IPS-18c (cell line): ENCODE data around the gene TUBB2B.

Experiments used
- H3K4me3 ChIP-seq: 2 replicates; pipeline ENCODE4 v1.7.0; 2013; ENCODE audit warnings: low read depth, mild to moderate bottlenecking, low read length, moderate library complexity; ENCODE audit not compliant: insufficient read depth
- H3K9me3 ChIP-seq: one replicate; pipeline ENCODE4 v1.6.1; 2013; ENCODE audit warnings: mild to moderate bottlenecking, low read length, moderate library complexity; ENCODE audit not compliant: control insufficient read depth, insufficient read depth

TUBB2B gene

GRCh38 chr6:3227363-3228045 is at the start of gene TUBB2B:
Gene TUBB2B, minus strand, starts transcription at chr6:3227653. Its CDS starts 110 bp downstream, at chr6:3227543.
- Histone ChIP-seq H3K9me3 (no peaks in the 10 kb centered on the region), H3K4me3 (peak within 1 kb of the TSS; percentile 94)

GRCh38 chr6:3277251-3277650 is 49.8 kb upstream of the TUBB2B start:
- no peak overlapping the region for H3K4me3 ChIP-seq

GRCh38 chr6:3276174-3277167 is 49.0 kb upstream of the TUBB2B start:
- Histone ChIP-seq H3K9me3 (no peaks in the 10 kb centered on the region), H3K4me3 (no peak overlapping the region)

More at GRCh38 chr6:3277251-3277650, 49.8 kb upstream of the TUBB2B start:
- H3K9me3 ChIP-seq = no peaks in the 10 kb centered on the region

GRCh38 chr6:3273707-3274521 is 46.5 kb upstream of the TUBB2B start:
- H3K4me3 ChIP-seq = no peak overlapping the region

GRCh38 chr6:3272911-3273547 is 45.6 kb upstream of the TUBB2B start:
- H3K9me3 ChIP-seq = no peaks in the 10 kb centered on the region
- no peak overlapping the region for H3K4me3 ChIP-seq

More at GRCh38 chr6:3273707-3274521, 46.5 kb upstream of the TUBB2B start:
- H3K9me3 ChIP-seq = no peaks in the 10 kb centered on the region

GRCh38 chr6:3271756-3272155 is 44.3 kb upstream of the TUBB2B start:
- H3K4me3 ChIP-seq = no peak overlapping the region

GRCh38 chr6:3270258-3270657 is 42.8 kb upstream of the TUBB2B start:
- no peaks in the 10 kb centered on the region for H3K9me3 ChIP-seq
- H3K4me3 ChIP-seq = no peak overlapping the region

More at GRCh38 chr6:3271756-3272155, 44.3 kb upstream of the TUBB2B start:
- H3K9me3 ChIP-seq = no peaks in the 10 kb centered on the region

- Histone ChIP-seq H3K9me3 (no peaks in the 10 kb centered on the region), H3K4me3 (no peak overlapping the region)
These were observed 42.0 kb upstream of the TUBB2B start for GRCh38 chr6:3269281-3269975.

GRCh38 chr6:3268680-3269079 is 41.2 kb upstream of the TUBB2B start:
- no peaks in the 10 kb centered on the region for H3K9me3 ChIP-seq
- H3K4me3 ChIP-seq = no peak overlapping the region

- Histone ChIP-seq H3K9me3 (no peaks in the 10 kb centered on the region), H3K4me3 (no peak overlapping the region)
These were observed 39.7 kb upstream of the TUBB2B start for GRCh38 chr6:3267162-3267561.

- no peaks in the 10 kb centered on the region for H3K9me3 ChIP-seq
- H3K4me3 ChIP-seq = no peak overlapping the region
These were observed 38.7 kb upstream of the TUBB2B start for GRCh38 chr6:3266170-3266569.

GRCh38 chr6:3265671-3266070 is 38.2 kb upstream of the TUBB2B start:
- no peaks in the 10 kb centered on the region for H3K9me3 ChIP-seq
- no peak overlapping the region for H3K4me3 ChIP-seq

- Histone ChIP-seq H3K9me3 (no peaks in the 10 kb centered on the region), H3K4me3 (no peak overlapping the region)
These were observed 36.9 kb upstream of the TUBB2B start for GRCh38 chr6:3264356-3264755.

- Histone ChIP-seq H3K4me3 (no peak overlapping the region), H3K9me3 (no peaks in the 10 kb centered on the region)
These were observed 35.6 kb upstream of the TUBB2B start for GRCh38 chr6:3263096-3263495.

GRCh38 chr6:3261921-3262320 is 34.5 kb upstream of the TUBB2B start:
- Histone ChIP-seq H3K4me3 (no peak overlapping the region), H3K9me3 (no peaks in the 10 kb centered on the region)

- Histone ChIP-seq H3K4me3 (no peak overlapping the region), H3K9me3 (no peaks in the 10 kb centered on the region)
These were observed 34.0 kb upstream of the TUBB2B start for GRCh38 chr6:3261518-3261820.
